Left lung (tissue), 10 donors: ENCODE results near the gene HPSE2. TPM values are rescaled to one million over a fixed set of nuclear protein-coding genes. Genes with fewer than 3 reads are reported as not detected.

ENCODE experiments used
- ATAC-seq: fragments of 200-7000 bp; cut with Tn5 transposase; one replicate; pipeline ENCODE4 v1.9.1; 2020; ENCODE audit warnings: moderate library complexity
- DNase-seq, 4 donors: peaks; one replicate each; pipeline ENCODE4 v3.0.0-alpha.2; 2013 to 2020
- H3K27ac ChIP-seq, 2 donors: fragments of 200-600 bp; sonication (generic) in 1 of 2; one replicate each; pipeline versions ENCODE4 v1.5.0 to v1.8.0; 2020 to 2021
- H3K27me3 ChIP-seq, 2 donors: fragments of 200-600 bp; sonication (generic) in 1 of 2; one replicate each; pipeline versions ENCODE4 v1.5.0 to v1.8.0; 2020 to 2021
- H3K36me3 ChIP-seq, 2 donors: fragments of 200-600 bp; sonication (generic) in 1 of 2; one replicate each; pipeline versions ENCODE4 v1.5.0 to v1.8.0; 2020 to 2021
- H3K4me1 ChIP-seq, 2 donors: fragments of 200-600 bp; one replicate each; pipeline ENCODE4 v1.8.0; 2021
- H3K4me3 ChIP-seq, 2 donors: fragments of 200-600 bp; sonication (generic) in 1 of 2; one replicate each; pipeline versions ENCODE4 v1.5.0 to v1.8.0; 2020 to 2021; ENCODE audit warnings: mild to moderate bottlenecking in 1 of 2
- H3K9me3 ChIP-seq, 2 donors: fragments of 200-600 bp; sonication (generic) in 1 of 2; one replicate each; pipeline versions ENCODE4 v1.5.0 to v1.8.0; 2020 to 2021
- CTCF ChIP-seq, 2 donors: fragments of 200-600 bp; sonication (generic) in 1 of 2; IDR thresholded peaks; one replicate each; pipeline versions ENCODE4 v1.5.0 to v1.8.0; 2021; ENCODE audit warnings: antibody characterized with exemption in 2 of 2
- intact Hi-C, 2 donors: fragments of 100-400 bp; cut with DNase I; formaldehyde crosslinking; loops; one replicate each; pipeline versions ENCODE4 v1.11.2 to v1.14.2; 2022
- polyA plus RNA-seq, 6 donors: library from polyadenylated mRNA; unstranded; fragments of 120-200 nt; gene quantifications; one replicate each; pipeline ENCODE4 v1.2.1, GENCODE V29; 2013; ENCODE audit not compliant: insufficient read length in 6 of 6
- total RNA-seq, 2 donors: library from RNA; stranded (reverse); fragmentation: NEBNext Ultra II Directional; extraction: Animal tissue kit (Norgen Biotek cat#: 25700); gene quantifications; one replicate each; pipeline ENCODE4 v1.2.1, GENCODE V29; 2021
- donor health status: DM: no; HTN: yes; CAD: no.
- donor health status: DM: no; HTN: no; CAD: no.

HPSE2 gene
- total and polyA plus RNA-seq, 8 donors = 0.50 to 20.4 (median 12.1) TPM

GRCh38 chr10:98445200-98445812 is 790.3 kb downstream of the HPSE2 start:
- intact Hi-C loops = no loop called here
- ATAC-seq (no peak), DNase-seq (no peak)
- peaks cover 0 to 52% of the 10 kb centered on the region in 2 donors for H3K36me3 ChIP-seq
- H3K27me3 ChIP-seq = no peaks in the 10 kb centered on the region
- peak overlapping the region in 1 of 2 donors; percentile 80 for H3K4me3 ChIP-seq
- H3K9me3 ChIP-seq = no peaks in the 10 kb centered on the region
- no peak for TF ChIP-seq CTCF (IDR thresholded peaks at IDR 0.05)
- H3K4me1 ChIP-seq = peaks cover 4 to 28% of the 10 kb centered on the region in 2 donors
- H3K27ac ChIP-seq = peak overlapping the region in 1 of 2 donors; percentile 90

GRCh38 chr10:98444314-98445006 is 791.2 kb downstream of the HPSE2 start:
- H3K36me3 ChIP-seq = peaks cover 0 to 60% of the 10 kb centered on the region in 2 donors

GRCh38 chr10:98438715-98439114 is 796.9 kb downstream of the HPSE2 start:
- peaks cover 0 to 95% of the 10 kb centered on the region in 2 donors for H3K36me3 ChIP-seq
- intact Hi-C loops = no loop called here
- peaks cover 0 to 12% of the 10 kb centered on the region in 2 donors for H3K4me1 ChIP-seq
- H3K4me3 ChIP-seq = no peak overlapping the region
- DNase-seq = no peak
- no peaks in the 10 kb centered on the region for H3K9me3 ChIP-seq
- no peak for ATAC-seq
- H3K27me3 ChIP-seq = no peaks in the 10 kb centered on the region
- no peak overlapping the region for H3K27ac ChIP-seq
- TF ChIP-seq CTCF (IDR thresholded peaks at IDR 0.05) = no peak

More at GRCh38 chr10:98444314-98445006, 791.2 kb downstream of the HPSE2 start:
- no peak for DNase-seq
- Histone ChIP-seq H3K4me1 (peaks cover 4 to 28% of the 10 kb centered on the region in 2 donors), H3K9me3 (no peaks in the 10 kb centered on the region), H3K27ac (no peak overlapping the region), H3K27me3 (no peaks in the 10 kb centered on the region), H3K4me3 (no peak overlapping the region)
- ATAC-seq = no peak
- intact Hi-C loops = no loop called here
- TF ChIP-seq CTCF (IDR thresholded peaks at IDR 0.05) = no peak

GRCh38 chr10:98436704-98437103 is 798.9 kb downstream of the HPSE2 start:
- Histone ChIP-seq H3K4me3 (no peak overlapping the region), H3K9me3 (peaks cover 0 to 8% of the 10 kb centered on the region in 2 donors), H3K4me1 (peaks cover 0 to 5% of the 10 kb centered on the region in 2 donors), H3K27ac (no peak overlapping the region), H3K36me3 (peaks cover 0 to 95% of the 10 kb centered on the region in 2 donors), H3K27me3 (no peaks in the 10 kb centered on the region)
- intact Hi-C loops = no loop called here
- TF ChIP-seq CTCF (IDR thresholded peaks at IDR 0.05) = no peak
- DNase-seq (no peak), ATAC-seq (no peak)

- Histone ChIP-seq H3K4me3 (no peak overlapping the region), H3K27me3 (no peaks in the 10 kb centered on the region), H3K36me3 (peaks cover 0 to 95% of the 10 kb centered on the region in 2 donors), H3K4me1 (peaks cover 0 to 5% of the 10 kb centered on the region in 2 donors), H3K27ac (no peak overlapping the region), H3K9me3 (peaks cover 0 to 8% of the 10 kb centered on the region in 2 donors)
- intact Hi-C loops = no loop called here
- ATAC-seq (no peak), DNase-seq (no peak)
- TF ChIP-seq CTCF (IDR thresholded peaks at IDR 0.05) = no peak
These were observed 800.5 kb downstream of the HPSE2 start for GRCh38 chr10:98435178-98435577.
